Ecto neural progenitor cell (in vitro differentiated cells): ENCODE results near the gene DDI1.

ENCODE experiments used
- DNase-seq: peaks from one replicate; pipeline ENCODE4 v3.0.0-alpha.2; 2018; ENCODE audit warnings: low spot score

DDI1 gene

GRCh38 chr11:104078245-104078644, 41.8 kb downstream of the DDI1 start:
- no peak for DNase-seq

- DNase-seq, result no peak
Measured at GRCh38 chr11:104078995-104079394, 42.6 kb downstream of the DDI1 start.

DNA sequence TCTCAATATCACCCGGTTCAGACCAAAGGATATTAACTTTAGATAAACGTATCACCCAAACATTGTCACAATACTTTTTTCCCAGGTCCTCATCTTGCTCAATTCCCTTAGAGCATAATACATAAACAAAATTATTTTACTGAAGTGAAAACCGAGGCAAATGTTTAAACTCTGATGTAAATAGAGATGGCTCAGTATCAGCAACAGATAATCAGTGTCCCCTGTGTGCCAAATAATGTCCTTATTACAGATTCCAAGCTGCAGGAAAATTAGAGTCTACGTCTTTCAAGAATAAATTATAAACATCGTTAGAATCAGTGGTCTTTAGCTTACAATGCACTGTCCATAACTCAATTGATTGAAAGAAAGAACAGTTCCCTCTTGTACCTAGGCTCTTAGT, 50.2 kb downstream of the DDI1 start:
- no peak for DNase-seq
